Lower leg skin (tissue), 4 donors: ENCODE data around the gene GPC6. TPM values are rescaled to one million over a fixed set of nuclear protein-coding genes. Genes with fewer than 3 reads are reported as not detected.

Experiments used
- DNase-seq, 2 donors: peaks; one replicate each; pipeline ENCODE4 v3.0.0-alpha.2; 2019; ENCODE audit warnings: low spot score in 2 of 2
- H3K4me3 ChIP-seq: fragments of 200-600 bp; sonication (generic); 2 replicates; pipeline ENCODE4 v1.5.1; 2017; ENCODE audit warnings: mild to moderate bottlenecking, low read depth; ENCODE audit not compliant: poor library complexity, severe bottlenecking
- CTCF ChIP-seq, 3 donors: fragments of 450-650 bp; IDR thresholded peaks; one replicate each; pipeline ENCODE4 v1.5.1; 2016; ENCODE audit warnings: antibody characterized with exemption in 3 of 3, mild to moderate bottlenecking in 3 of 3, moderate library complexity in 2 of 3
- POLR2A ChIP-seq, 2 donors: fragments of 450-650 bp; IDR thresholded peaks; one replicate each; pipeline ENCODE4 v1.6.1; 2016 to 2017; ENCODE audit warnings: antibody characterized with exemption in 2 of 2, mild to moderate bottlenecking in 1 of 2, moderate library complexity in 1 of 2
- WGBS, 2 donors: methylation state at CpG; one replicate each; pipeline ENCODE4 v1.1.5; 2018; 5-methylcytosine and 5-hydroxymethylcytosine counted together
- intact Hi-C: fragments of 100-400 bp; cut with DNase I; formaldehyde crosslinking; loops from one replicate; pipeline ENCODE4 v1.15.0; 2023; ENCODE audit warnings: low total_unique reads
- total RNA-seq, 4 donors: library from RNA; depleted of rRNA; stranded (reverse); fragments of >200 nt; gene quantifications; one replicate each; pipeline ENCODE4 v1.1.0, GENCODE V29; 2016

The GPC6 gene
- total RNA-seq, 4 donors from 2014 or later = 1.4 to 5.2 (median 2.5) TPM

GRCh38 chr13:94053986-94054593 is 827.5 kb downstream of the GPC6 start:
- no peak overlapping the region for H3K4me3 ChIP-seq
- 85 to 92% methylated on average over 7 to 10 of the region's 11 CpGs for WGBS, 2 donors
- TF ChIP-seq POLR2A (IDR thresholded peaks at IDR 0.05) = no peak
- TF ChIP-seq CTCF (IDR thresholded peaks at IDR 0.05) = no peak
- intact Hi-C loops = no loop called here
- DNase-seq = no peak

GRCh38 chr13:94056362-94056990 is 829.9 kb downstream of the GPC6 start:
- no peak for TF ChIP-seq POLR2A (IDR thresholded peaks at IDR 0.05)
- H3K4me3 ChIP-seq = no peak overlapping the region
- intact Hi-C loops = no loop called here
- WGBS, 2 donors = 75 to 85% methylated on average over 4 of the region's 4 CpGs
- DNase-seq = no peak

- 76 to 78% methylated on average over 2 of the region's 2 CpGs for WGBS, 2 donors
- TF ChIP-seq POLR2A (IDR thresholded peaks at IDR 0.05) = no peak
- TF ChIP-seq CTCF (IDR thresholded peaks at IDR 0.05) = no peak
Observed at GRCh38 chr13:94057618-94058186, 831.1 kb downstream of the GPC6 start.

DNA sequence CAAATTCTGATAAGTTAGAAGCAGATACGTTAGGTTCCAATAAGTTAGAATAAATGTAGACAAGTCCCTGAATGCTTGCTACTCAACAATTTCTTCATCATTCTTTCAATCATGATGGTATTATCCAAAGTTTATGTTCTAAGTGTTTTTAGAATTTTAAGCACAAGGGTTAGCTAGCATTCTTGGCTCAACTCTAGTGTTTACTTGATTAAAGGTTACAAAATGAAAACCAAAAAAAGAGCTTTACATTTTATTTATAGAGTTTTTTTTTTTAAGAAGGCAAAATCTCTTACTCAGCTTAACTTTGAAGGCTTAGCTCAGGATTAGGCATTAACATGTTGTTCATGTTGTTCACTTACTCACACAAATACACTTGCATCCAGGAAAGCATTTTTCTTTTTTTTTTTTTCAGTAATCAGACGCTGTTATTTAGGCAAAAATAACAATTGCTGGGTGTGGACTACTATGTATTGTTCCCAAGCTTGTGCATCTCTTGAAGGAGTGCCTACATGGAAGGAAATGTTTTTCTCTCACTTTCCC is 832.3 kb downstream of the GPC6 start:
- no peak overlapping the region for H3K4me3 ChIP-seq
- intact Hi-C loops = no loop called here
- DNase-seq = no peak
- TF ChIP-seq POLR2A (IDR thresholded peaks at IDR 0.05) = no peak
- TF ChIP-seq CTCF (IDR thresholded peaks at IDR 0.05) = no peak
- 65 to 73% methylated on average over 2 of the region's 2 CpGs for WGBS, 2 donors

More at GRCh38 chr13:94057618-94058186, 831.1 kb downstream of the GPC6 start:
- intact Hi-C loops = no loop called here
- H3K4me3 ChIP-seq = no peak overlapping the region
- DNase-seq = no peak

DNA sequence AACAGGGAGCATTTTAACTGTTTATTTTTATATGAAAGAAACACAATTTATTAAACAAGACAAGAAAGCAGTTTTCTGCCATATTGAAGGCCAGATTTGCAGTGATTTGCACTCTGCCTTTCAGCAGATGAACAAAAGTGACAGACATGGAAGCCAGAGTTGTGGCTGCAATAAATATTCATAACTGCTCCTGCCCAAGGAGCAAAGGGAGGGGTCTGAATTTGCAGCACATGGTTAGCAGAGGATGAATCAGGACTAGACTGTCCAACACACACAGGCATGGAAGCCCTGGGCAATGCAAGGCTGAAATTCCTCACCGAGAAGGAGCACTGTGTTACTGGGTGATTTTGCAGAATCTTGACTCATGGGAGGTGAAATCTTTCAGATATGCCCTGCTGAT is 834.7 kb downstream of the GPC6 start:
- no peak for TF ChIP-seq CTCF (IDR thresholded peaks at IDR 0.05)
- intact Hi-C loops = no loop called here
- no peak for DNase-seq
- no peak overlapping the region for H3K4me3 ChIP-seq
- 19 to 44% methylated on average over 1 of the region's 1 CpG for WGBS, 2 donors

DNA sequence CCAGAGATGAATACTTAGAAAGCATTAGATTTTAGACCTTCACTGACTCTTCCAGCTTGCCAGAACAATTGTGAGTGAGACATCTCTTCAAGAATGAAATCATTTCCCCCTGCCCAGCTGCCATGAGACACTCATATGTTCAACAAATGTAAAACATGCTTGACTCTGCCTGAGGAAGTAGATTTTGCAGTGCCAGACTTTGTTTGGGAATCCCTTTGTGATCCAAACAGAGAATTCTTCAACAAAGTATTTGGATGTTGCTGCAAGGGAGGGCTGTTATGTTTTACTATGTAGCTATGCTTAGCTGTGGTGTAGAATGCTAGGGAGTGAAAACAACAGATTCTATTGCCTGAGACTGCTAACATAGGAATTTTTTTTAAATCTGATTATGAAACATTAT is 836.5 kb downstream of the GPC6 start:
- H3K4me3 ChIP-seq = no peak overlapping the region
- no peak for TF ChIP-seq CTCF (IDR thresholded peaks at IDR 0.05)
- no peak for TF ChIP-seq POLR2A (IDR thresholded peaks at IDR 0.05)
- intact Hi-C loops = no loop called here
- DNase-seq = no peak
